CD14-positive monocyte (primary cell): ENCODE results near the gene CYP2E1. TPM values are rescaled to one million over a fixed set of nuclear protein-coding genes. Genes with fewer than 3 reads are reported as not detected.
"Not testable (repeated sequence)": the region's sequence is repeated elsewhere in the genome, so short reads cannot be mapped to it uniquely, and the experiment has no call there.

ENCODE experiments used
- DNase-seq, 3 donors: peaks; one replicate each; pipeline ENCODE4 v3.0.0-alpha.2; 2011 to 2022
- H2AFZ ChIP-seq: 2 replicates; pipeline ENCODE4 v1.6.0; 2012; ENCODE audit warnings: mild to moderate bottlenecking, low read depth, low read length, inconsistent platforms; ENCODE audit not compliant: insufficient read depth, poor library complexity, severe bottlenecking
- H3K27ac ChIP-seq, 2 donors: 1 replicate in 1 of 2; 2 replicates in 1 of 2; pipeline ENCODE4 v1.5.1; 2012 to 2013; ENCODE audit warnings: low read length in 2 of 2, control low read depth in 1 of 2, inconsistent platforms in 1 of 2, low read depth in 1 of 2, mild to moderate bottlenecking in 1 of 2
- H3K27me3 ChIP-seq, 2 donors: one replicate each; pipeline versions ENCODE4 v1.6.0 to v1.6.1; 2011 to 2013; ENCODE audit warnings: low read length in 2 of 2; ENCODE audit not compliant: control insufficient read depth in 2 of 2, insufficient read depth in 2 of 2
- H3K36me3 ChIP-seq, 2 donors: replicated peaks in 1 of 2; 1 replicate in 1 of 2; 2 replicates in 1 of 2; pipeline versions ENCODE4 v1.5.1 to v1.6.1; 2012 to 2013; ENCODE audit warnings: low read length in 2 of 2, control low read depth in 1 of 2, inconsistent platforms in 1 of 2, mild to moderate bottlenecking in 1 of 2; ENCODE audit not compliant: insufficient read depth in 2 of 2, control insufficient read depth in 1 of 2
- H3K4me1 ChIP-seq, 2 donors: 1 replicate in 1 of 2; 2 replicates in 1 of 2; pipeline versions ENCODE4 v1.5.1 to v1.6.1; 2012 to 2013; ENCODE audit warnings: low read length in 2 of 2, control low read depth in 1 of 2, inconsistent platforms in 1 of 2, mild to moderate bottlenecking in 1 of 2, moderate library complexity in 1 of 2; ENCODE audit not compliant: insufficient read depth in 2 of 2, control insufficient read depth in 1 of 2
- H3K4me2 ChIP-seq: replicated peaks from 2 replicates; pipeline ENCODE3; 2012; ENCODE audit warnings: low read length, moderate library complexity, mild to moderate bottlenecking; ENCODE audit not compliant: poor library complexity, severe bottlenecking; ENCODE audit errors: extremely low read depth
- H3K4me3 ChIP-seq, 3 experiments: fragments of 200-600 bp in 1 of 3; sonication (generic) in 1 of 3; replicated peaks in 1 of 3; 1 replicate in 2 of 3; 2 replicates in 1 of 3; pipeline ENCODE4 v1.5.1; 2011 to 2013; ENCODE audit warnings: low read length in 3 of 3, mild to moderate bottlenecking in 3 of 3, control low read depth in 2 of 3, low read depth in 2 of 3, inconsistent platforms in 1 of 3, moderate library complexity in 1 of 3
- H3K79me2 ChIP-seq: 2 replicates; pipeline ENCODE4 v1.6.0; 2012; ENCODE audit warnings: mild to moderate bottlenecking, control low read depth, inconsistent platforms, low read length, moderate library complexity; ENCODE audit not compliant: insufficient read depth
- H3K9ac ChIP-seq: 2 replicates; pipeline ENCODE4 v1.6.0; 2017; ENCODE audit warnings: low read length, mild to moderate bottlenecking; ENCODE audit not compliant: insufficient read depth, poor library complexity, severe bottlenecking
- H3K9me3 ChIP-seq, 2 donors: replicated peaks in 1 of 2; 1 replicate in 1 of 2; 2 replicates in 1 of 2; pipeline versions ENCODE4 v1.5.1 to v1.6.1; 2012 to 2013; ENCODE audit warnings: low read length in 2 of 2, control low read depth in 1 of 2; ENCODE audit not compliant: control insufficient read depth in 1 of 2, insufficient read depth in 1 of 2
- H4K20me1 ChIP-seq: 2 replicates; pipeline ENCODE4 v1.6.0; 2012; ENCODE audit warnings: mild to moderate bottlenecking, low read length, control low read depth, moderate library complexity; ENCODE audit not compliant: insufficient read depth
- H3K27ac Mint-ChIP-seq, 7 donors: one replicate each; pipeline ENCODE4 v1.8.0; 2020; ENCODE audit warnings: mild to moderate bottlenecking in 7 of 7, mixed read lengths in 7 of 7, moderate library complexity in 6 of 7, inconsistent platforms in 2 of 7
- H3K27me3 Mint-ChIP-seq, 3 donors: one replicate each; pipeline ENCODE4 v1.8.0; 2021 to 2022; ENCODE audit warnings: low read depth in 3 of 3, mild to moderate bottlenecking in 3 of 3, mixed read lengths in 3 of 3, moderate library complexity in 3 of 3, inconsistent platforms in 1 of 3
- H3K36me3 Mint-ChIP-seq, 2 donors: one replicate each; pipeline ENCODE4 v1.8.0; 2020; ENCODE audit warnings: mixed read lengths in 2 of 2, inconsistent platforms in 1 of 2, mild to moderate bottlenecking in 1 of 2
- H3K4me1 Mint-ChIP-seq: one replicate; pipeline ENCODE4 v1.8.0; 2020; ENCODE audit warnings: mild to moderate bottlenecking, mixed read lengths
- H3K4me3 Mint-ChIP-seq, 2 donors: one replicate each; pipeline ENCODE4 v1.8.0; 2020; ENCODE audit warnings: mild to moderate bottlenecking in 2 of 2, mixed read lengths in 2 of 2, moderate library complexity in 1 of 2
- H3K9me3 Mint-ChIP-seq, 7 donors: one replicate each; pipeline ENCODE4 v1.8.0; 2020 to 2022; ENCODE audit warnings: mixed read lengths in 7 of 7, mild to moderate bottlenecking in 6 of 7, moderate library complexity in 6 of 7, inconsistent platforms in 2 of 7
- CTCF ChIP-seq: fragments of 200-600 bp; IDR thresholded peaks from one replicate; pipeline ENCODE4 v1.8.0; 2022; ENCODE audit warnings: antibody characterized with exemption, mild to moderate bottlenecking
- WGBS: methylation state at CpG from one replicate; pipeline ENCODE4 v1.1.5; 2013; ENCODE audit warnings: missing lambda C conversion rate; ENCODE audit not compliant: insufficient coverage; 5-methylcytosine and 5-hydroxymethylcytosine counted together
- intact Hi-C, 2 donors: fragments of 100-400 bp; cut with micrococcal nuclease; formaldehyde crosslinking; loops; one replicate each; pipeline versions ENCODE4 v1.15.0 to v1.15.1; 2023
- polyA plus RNA-seq, 3 donors: library from polyadenylated mRNA; depleted of rRNA in 1 of 3; unstranded in 2 of 3; stranded (reverse) in 1 of 3; fragments of 300-500 nt in 2 of 3; fragments of >200 nt in 1 of 3; fragmentation: Illumina TruSeq in 2 of 3; gene quantifications; 1 replicate in 2 of 3; 2 replicates in 1 of 3; pipeline ENCODE4 v1.2.3, GENCODE V29; 2012 to 2021

Gene CYP2E1
- polyA plus RNA-seq, 3 donors, result not detected

DNA sequence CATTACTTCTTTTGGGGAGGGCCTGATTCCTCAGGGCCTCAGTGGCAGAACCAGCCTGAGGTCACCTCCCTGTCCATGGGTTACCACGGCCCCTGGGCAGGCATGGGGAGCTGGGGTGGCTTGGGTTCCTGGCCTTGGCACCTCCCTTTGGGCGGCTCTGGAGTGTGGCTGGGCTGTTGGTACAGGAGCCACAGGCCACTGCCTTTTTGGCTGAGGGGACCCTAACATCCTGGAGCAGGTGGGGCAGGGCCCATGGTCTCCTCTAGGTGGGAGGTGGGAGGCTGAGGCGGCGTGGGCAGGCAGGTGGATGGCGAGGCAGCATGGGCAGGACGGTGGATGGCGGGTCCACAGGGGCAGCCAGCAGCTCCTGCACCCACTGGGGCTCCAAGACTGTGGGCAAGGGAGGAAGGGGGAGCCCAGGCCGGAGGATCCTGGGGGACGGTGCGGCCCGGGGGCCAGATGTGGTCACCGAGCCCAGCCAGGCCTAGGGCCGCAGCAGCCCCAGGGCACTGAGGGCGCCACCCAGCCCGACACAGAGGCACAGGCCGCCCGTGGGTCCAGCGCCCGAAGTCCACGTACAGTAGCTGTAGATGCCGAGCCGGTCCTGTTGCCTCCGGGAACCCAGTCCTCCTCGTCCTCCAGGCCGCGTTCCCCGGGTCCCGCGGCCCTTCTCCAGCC is 40.6 kb downstream of the CYP2E1 start:
- intact Hi-C loops, result loop anchor here in 1 of 2 donors (5.0 kb wide), 1 partner anchor 145 kb away; the partner anchor contains the start of gene SPRN
- Histone ChIP-seq H3K9ac (no peak overlapping the region), H3K36me3 (no peaks in the 10 kb centered on the region), H3K27ac (no peak overlapping the region), H2AFZ (no peak overlapping the region), H3K79me2 (no peaks in the 10 kb centered on the region), H3K4me2 (no peak overlapping the region), H3K4me3 (no peak overlapping the region), H3K9me3 (peaks cover 38 to 42% of the 10 kb centered on the region in 2 donors), H4K20me1 (no peaks in the 10 kb centered on the region), H3K4me1 (no peaks in the 10 kb centered on the region), H3K27me3 (peaks cover 0 to 8% of the 10 kb centered on the region in 2 donors)
- no peak for DNase-seq
- WGBS, result 92% methylated on average over 29 of the region's 29 CpGs
- peaks cover 23 to 47% (median 39%) of the 10 kb centered on the region in 7 donors for H3K9me3 Mint-ChIP-seq
- TF ChIP-seq CTCF, result no peak
- H3K36me3 Mint-ChIP-seq, result peaks cover 0 to 3% of the 10 kb centered on the region in 2 donors
- H3K4me1 Mint-ChIP-seq, result no peaks in the 10 kb centered on the region
- peak overlapping the region in 1 of 7 donors; percentile 54 for H3K27ac Mint-ChIP-seq
- H3K27me3 Mint-ChIP-seq, result peaks cover 2 to 25% (median 9%) of the 10 kb centered on the region in 3 donors
- no peak overlapping the region for H3K4me3 Mint-ChIP-seq

DNA sequence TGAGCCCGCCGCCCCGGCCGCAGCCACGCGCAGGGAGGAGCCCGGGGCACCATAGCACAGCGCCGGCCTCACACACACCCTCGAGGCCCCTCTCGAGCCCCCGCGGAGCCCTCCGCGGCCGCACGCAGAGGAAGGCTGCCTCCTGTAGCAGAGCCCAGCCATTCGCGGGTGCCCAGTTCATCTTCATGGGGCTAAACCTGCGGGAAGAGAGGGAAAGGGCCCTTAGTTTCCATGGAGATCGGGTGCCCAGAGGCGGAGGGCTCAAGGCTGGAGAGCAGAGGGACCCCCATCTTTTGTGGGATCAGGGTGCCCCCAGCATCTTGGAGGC is 41.1 kb downstream of the CYP2E1 start:
- Histone ChIP-seq H3K4me1 (no peaks in the 10 kb centered on the region), H3K4me3 (no peak overlapping the region), H3K27me3 (peaks cover 0 to 8% of the 10 kb centered on the region in 2 donors), H3K9ac (no peak overlapping the region), H4K20me1 (no peaks in the 10 kb centered on the region), H3K4me2 (no peak overlapping the region), H3K36me3 (no peaks in the 10 kb centered on the region), H3K9me3 (peaks cover 39 to 44% of the 10 kb centered on the region in 2 donors), H3K27ac (no peak overlapping the region), H3K79me2 (no peaks in the 10 kb centered on the region), H2AFZ (no peak overlapping the region)
- H3K27me3 Mint-ChIP-seq, result peaks cover 2 to 28% (median 9%) of the 10 kb centered on the region in 3 donors
- no peak for TF ChIP-seq CTCF
- no peak overlapping the region for H3K4me3 Mint-ChIP-seq
- peaks cover 0 to 3% of the 10 kb centered on the region in 2 donors for H3K36me3 Mint-ChIP-seq
- no peak for DNase-seq
- H3K9me3 Mint-ChIP-seq, result peaks cover 26 to 52% (median 44%) of the 10 kb centered on the region in 7 donors
- 95% methylated on average over 10 of the region's 22 CpGs for WGBS
- intact Hi-C loops, result loop anchor here in 1 of 2 donors (5.0 kb wide), 1 partner anchor 146 kb away; the partner anchor contains the start of gene SPRN
- H3K4me1 Mint-ChIP-seq, result no peaks in the 10 kb centered on the region
- no peak overlapping the region for H3K27ac Mint-ChIP-seq

GRCh38 chr10:133568831-133569527 is 41.8 kb downstream of the CYP2E1 start:
- H3K9me3 ChIP-seq, result peaks cover 43 to 47% of the 10 kb centered on the region in 2 donors
- not testable (repeated sequence) for H3K4me1 Mint-ChIP-seq, H3K4me3 Mint-ChIP-seq, H3K27ac ChIP-seq, H3K79me2 ChIP-seq, DNase-seq, H3K36me3 Mint-ChIP-seq, H3K4me1 ChIP-seq, H3K27ac Mint-ChIP-seq, H4K20me1 ChIP-seq, H3K4me3 ChIP-seq, H3K27me3 ChIP-seq, H3K4me2 ChIP-seq, H2AFZ ChIP-seq, H3K9ac ChIP-seq, H3K36me3 ChIP-seq
- Mint-ChIP-seq H3K9me3 (peaks cover 32 to 56% (median 47%) of the 10 kb centered on the region in 7 donors), H3K27me3 (peaks cover 3 to 31% (median 9%) of the 10 kb centered on the region in 3 donors)
- WGBS, result no CpG with 5 or more reads among the region's 80 CpGs
- intact Hi-C loops, result loop anchor here in 1 of 2 donors (5.0 kb wide), 1 partner anchor 147 kb away; the partner anchor contains the start of gene SPRN
